NCI-H1694 (cell line): ENCODE measurements around the gene EMP3.
"Not testable (repeated sequence)": the region's sequence is repeated elsewhere in the genome, so short reads cannot be mapped to it uniquely, and the experiment has no call there.

Source experiments
- DNase-seq: peaks from one replicate; lab custom pipeline; 2025; lab: John Stamatoyannopoulos, UW

EMP3 gene, protein sequence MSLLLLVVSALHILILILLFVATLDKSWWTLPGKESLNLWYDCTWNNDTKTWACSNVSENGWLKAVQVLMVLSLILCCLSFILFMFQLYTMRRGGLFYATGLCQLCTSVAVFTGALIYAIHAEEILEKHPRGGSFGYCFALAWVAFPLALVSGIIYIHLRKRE

DNA sequence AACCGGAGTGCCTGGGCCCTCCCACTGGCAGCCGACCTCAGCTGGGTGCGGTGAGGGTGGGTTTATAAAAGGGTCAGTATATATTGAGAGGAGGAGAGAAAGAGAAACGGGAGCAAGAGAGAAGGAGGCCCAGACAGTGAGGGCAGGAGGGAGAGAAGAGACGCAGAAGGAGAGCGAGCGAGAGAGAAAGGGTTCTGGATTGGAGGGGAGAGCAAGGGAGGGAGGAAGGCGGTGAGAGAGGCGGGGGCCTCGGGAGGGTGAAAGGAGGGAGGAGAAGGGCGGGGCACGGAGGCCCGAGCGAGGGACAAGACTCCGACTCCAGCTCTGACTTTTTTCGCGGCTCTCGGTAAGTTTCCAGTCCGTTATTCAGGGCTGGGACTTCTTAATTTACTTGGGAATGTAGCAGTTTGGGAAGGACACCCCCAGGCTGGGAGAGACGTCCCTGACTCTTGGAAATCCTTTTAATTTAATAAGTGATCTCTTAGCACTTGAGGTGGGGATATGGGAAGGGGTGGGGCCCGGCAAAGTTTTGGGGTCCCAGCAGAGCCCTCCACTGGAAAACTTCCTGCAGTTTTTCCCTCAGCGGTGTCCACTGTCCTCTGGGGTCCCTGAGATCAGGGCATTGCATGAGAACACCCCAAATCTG lies at the start of gene EMP3:
Gene EMP3, plus strand, starts transcription at position 288 of the 646 bp plus-strand sequence. CDS start 1,293 bp downstream, outside the sequence.
- no peak for DNase-seq

DNA sequence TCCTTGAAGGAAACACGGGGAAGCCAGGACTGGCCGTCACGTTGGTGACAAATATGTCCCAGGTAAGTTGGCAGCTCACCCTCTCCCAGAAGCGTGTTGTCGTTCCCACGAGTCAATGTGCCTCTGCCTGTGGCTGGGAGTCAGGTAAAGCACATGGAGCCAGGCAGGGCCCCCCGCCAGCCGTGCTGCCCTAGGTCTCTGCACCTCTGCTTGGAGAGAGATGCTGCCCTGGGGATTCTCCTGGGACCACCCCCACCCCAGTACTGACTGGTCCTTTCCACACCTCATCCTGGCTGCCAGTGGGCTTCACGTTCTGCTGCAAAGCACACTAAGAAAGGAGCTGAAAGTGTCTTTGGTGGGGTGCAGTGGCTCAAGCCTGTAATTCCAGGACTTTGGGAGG lies 45.6 kb upstream of the EMP3 start:
- no peak for DNase-seq

DNA sequence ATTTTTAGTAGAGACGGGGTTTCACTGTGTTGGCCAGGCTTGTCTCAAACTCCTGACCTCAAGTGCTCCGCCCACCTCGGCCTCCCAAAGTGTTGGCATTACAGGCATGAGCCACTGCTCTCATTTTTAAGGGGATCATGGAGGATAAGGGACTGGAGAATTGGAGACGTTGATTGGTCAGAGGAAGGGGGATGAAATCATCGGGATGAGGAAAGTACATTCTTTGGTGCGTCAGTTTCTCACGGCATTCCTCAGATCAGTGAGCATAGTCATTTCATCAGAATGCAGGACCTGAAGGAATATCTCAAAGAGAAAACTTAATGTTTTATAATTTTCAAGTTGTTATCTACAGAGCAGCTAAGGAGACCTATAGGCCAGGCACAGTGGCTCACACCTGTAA lies 41.4 kb upstream of the EMP3 start:
- DNase-seq = no peak

DNA sequence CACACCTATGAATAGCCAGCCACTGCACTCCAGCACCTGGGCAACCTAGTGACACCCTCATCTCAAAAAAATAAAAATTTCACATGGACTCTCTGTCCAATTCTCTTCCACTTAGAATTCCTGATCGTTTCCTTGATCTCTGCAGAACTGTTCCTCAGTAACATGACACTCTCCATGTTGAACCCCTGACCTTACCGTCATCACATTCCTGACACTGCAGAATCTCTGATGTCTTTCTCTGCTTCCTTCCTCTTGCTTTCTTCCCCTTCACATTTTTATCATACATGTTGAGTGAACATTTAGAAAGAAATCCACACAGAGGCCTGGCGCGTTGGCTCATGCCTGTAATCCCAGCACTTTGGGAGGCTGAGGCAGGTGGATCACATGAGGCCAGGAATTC lies 40.5 kb upstream of the EMP3 start:
- DNase-seq = no peak

DNA sequence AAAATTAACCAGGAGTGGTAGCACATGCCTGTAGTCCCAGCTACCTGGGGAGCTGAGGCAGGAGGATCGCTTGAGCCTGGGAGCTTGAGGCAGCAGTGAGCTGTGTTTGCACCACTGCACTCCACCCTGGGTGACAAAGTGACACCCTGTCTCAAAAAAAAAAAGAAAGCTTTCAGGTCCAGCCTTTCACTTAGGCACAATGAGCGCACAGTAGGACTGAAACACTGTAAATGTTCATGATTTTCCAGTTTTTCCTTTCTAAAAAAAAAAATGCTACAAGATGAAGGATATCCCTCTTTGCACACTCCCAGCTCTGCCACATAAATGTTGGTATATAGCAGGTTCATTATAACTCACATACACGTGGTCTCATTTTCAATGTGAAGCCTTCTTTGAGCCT lies 37.6 kb upstream of the EMP3 start:
- DNase-seq = no peak

DNA sequence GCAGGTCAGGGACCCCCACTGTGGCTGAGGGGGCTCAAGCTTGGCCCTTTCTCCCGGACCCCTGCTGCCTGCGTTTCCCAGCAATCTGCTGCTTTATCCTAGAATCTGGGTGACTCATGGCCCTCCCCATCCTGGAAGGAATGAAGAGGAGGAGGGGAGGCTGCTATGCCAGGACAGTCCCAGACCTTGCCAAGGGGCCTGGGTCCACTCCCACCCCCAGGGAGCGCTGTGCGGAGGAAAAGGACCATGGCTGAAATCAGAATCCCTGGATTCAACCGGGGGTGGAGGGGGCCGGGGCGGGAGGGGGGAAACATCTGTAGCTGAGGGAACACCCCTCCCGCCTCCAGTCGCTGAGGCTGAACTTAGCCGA lies 35.0 kb upstream of the EMP3 start:
- no peak for DNase-seq

DNA sequence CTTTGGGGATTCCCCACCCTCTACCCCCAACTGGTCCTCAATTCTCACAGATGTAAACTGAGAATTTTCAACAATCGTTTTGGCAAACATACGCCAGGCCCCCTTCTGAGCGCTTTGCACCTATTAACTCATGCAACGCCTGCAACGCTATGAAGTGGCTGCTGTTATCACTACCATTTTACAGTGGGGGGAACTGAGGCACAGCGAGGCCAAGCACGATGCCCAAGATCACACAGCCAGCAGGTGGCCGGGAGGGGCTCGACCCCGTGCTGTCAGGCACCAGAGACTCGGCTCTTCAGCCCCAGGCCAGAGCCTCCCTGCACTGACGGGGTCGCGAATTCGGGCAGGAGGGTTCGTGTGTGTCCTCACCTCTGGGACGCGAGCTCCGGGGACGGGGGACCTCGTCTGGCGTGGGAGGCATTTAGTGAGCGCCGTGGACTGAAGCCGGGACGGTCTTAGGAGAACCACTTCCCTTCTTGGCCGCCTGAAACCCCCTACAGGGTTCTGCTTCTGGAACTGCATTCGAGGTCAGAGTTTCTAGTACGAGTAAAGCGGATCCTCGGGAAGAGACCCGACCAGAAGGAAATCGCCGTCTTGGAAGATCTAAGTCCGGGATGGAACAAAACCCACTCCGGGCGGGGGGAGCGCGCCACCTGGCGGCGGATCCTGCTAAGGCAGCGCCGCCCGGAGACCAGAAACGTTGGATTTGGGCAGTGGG lies 34.4 kb upstream of the EMP3 start:
- DNase-seq = peak; percentile 22

DNA sequence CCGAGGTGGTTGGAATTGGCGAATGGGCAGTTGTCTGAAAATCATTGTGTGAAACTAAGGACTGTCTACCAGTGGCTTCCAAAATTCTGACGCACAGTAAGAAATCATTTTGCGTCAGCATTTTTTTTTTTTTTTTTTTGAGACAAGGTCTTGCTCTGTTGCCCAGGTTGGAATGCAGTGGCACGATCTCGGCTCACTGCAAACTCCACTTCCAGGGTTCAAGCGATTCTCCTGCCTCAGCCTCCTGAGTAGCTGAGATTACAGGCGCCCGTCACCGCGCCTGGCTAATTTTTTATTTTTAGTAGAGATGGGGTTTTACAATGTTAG lies 33.9 kb upstream of the EMP3 start:
- DNase-seq = not testable (repeated sequence)

DNA sequence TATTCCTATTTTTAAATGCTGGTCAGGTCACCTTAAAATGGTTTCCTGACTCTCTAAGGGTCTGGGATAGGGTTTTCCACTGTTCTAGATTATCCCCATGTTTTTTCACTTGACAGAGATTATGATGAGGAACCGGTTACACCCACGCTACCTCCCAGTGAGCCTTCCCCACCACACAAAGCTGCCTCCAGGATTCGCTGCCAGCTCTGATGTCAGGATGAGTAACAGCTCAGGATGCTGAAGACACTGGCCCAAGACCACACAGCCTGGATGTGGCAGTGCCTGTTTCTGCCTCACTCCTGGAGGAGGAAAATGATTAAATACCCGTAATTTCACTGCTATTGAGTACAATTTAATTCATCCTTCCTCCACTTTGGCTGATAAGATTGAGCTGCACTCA lies 32.6 kb upstream of the EMP3 start:
- no peak for DNase-seq

DNA sequence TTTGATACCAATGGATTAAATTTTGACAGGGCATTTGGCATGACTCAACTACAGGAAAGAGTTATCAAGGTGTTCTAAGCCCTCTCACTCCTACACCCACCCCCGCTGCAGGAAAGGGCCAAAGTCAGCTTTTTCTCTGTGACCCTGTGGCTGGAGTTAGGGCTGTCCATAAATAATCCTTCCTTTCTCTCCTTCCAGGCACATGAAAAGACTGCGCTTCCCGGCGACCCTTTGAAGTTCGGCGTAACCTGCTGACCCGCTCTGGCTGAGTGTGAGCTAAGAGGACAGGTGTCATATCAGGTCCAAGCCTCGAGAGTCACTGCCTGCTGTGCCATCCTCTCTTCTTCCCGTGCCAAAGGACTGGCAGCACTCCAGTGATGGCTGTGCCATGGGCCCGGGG lies 29.9 kb upstream of the EMP3 start:
- no peak for DNase-seq

DNA sequence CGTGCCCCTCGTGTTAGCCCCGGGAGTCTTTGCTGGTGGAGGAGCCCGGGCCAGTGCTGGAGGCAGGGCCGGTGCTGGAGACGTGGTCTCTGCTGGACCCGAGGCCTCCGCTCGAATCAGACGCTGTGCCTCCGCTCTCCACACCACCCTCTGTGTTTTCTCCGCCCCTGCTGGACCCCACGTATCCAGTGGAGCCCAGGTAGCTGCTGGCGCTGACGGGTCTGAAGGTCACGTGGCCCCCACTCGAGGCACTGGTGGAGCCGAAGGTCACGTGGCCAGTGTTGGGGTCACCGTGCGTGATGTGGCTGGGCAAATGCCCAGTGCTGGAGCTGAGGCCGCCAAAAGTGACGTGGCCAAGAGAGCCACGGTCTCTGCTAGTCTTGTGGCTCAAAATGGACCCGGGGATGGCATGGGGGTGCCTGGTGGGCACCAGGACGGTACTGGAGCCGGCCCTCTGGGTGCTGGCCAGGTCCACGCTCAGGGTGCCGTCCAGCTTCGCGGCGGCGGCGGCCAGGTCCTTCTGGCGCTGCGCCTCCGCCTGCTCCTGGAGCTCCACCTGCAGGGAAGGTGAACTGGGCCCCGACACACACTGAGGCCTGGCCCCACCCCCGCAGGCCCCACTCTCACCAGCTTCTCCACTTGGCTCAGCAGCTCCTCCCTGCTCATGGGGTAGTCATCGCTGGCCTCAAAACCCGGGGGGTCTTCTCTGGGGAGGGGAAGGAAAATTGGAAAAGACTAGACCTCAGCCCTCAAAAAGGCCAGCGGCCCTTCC lies 28.2 kb upstream of the EMP3 start:
- no peak for DNase-seq

DNA sequence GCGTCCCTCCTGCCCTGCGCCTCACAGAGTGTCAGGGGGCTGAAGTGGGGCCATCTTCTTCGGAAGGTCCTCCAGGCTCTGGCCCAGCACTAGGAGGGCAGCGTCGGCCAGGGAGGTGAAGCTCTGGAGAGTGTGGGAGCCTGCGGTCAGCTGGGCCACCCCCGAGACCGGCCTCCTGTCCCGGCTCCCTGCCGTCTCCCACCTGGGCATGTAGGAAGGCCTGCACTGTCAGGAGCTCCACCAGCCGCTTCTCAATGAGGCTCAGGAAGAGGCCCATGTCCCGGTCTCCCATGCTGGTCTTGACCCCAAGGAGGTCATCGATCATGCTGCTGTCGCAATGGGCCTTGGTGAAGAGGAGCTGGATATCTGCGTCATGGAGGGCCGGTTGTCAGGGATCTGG lies 27.4 kb upstream of the EMP3 start:
- no peak for DNase-seq

DNA sequence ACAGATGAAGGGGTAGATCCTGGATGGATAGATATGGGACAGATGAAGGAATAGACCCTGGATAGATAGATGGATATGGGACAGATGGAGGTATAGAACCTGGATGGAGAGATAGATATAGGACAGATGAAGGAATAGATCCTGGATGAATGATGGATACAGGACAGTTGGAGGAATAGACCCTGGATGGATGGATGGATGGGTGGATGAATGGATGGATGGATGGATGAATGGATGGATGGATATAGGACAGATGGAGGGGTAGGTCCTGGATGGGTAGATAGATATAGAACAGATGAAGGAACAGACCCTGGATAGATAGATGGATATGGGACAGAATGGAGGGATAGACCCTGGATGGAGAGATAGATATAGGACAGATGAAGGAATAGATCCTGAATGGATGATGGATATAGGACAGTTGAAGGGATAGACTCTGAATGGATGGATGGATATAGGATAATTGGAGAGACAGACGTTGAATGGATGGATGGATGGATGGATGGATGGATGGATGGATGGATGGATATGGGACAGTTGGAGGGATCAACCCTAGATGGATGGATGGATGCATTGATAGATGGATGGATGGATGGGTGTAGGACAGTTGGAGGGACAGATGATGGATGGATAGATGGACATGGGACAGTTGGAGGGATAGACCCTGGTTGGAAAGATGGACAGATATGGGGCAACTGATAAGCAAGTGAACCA lies 23.3 kb upstream of the EMP3 start:
- no peak for DNase-seq

DNA sequence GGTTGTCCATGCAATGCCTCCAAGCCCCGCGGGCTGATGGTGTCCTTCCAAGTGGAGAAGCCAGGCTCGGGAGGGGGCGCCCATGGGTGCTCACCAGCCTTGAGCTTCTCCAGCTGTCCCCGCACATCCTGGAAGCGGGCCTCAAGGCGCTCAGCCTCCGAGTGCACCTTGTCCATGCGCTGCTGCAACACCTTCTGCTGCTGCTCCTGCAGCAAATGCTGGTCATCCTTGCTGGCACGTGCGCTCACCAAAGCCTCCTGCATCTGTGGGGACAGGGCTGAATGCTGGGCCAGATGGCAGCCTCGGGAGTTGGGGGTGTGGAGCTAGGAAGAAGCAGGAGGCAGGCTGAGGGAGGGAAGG lies 22.8 kb upstream of the EMP3 start:
- DNase-seq = no peak

DNA sequence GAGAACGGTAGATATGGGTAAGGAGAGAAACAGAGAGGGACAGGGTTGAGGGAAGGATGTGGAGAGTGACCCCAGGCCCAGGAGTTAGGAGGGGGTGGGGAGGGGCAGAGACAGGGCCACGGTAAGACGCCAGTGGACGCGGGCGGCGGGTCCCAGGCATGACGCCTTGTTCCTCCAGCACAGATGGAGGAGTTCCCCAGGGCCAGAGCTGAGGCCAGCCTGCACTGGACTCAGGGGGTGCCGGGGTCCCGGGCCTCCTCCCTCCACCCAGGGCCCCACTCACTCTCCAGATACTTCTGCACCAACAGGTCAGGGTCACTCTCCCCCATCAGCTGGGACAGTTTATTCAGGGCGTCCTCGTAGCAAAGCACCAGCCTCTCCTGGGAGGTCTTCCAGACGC lies 22.0 kb upstream of the EMP3 start:
- DNase-seq = no peak

DNA sequence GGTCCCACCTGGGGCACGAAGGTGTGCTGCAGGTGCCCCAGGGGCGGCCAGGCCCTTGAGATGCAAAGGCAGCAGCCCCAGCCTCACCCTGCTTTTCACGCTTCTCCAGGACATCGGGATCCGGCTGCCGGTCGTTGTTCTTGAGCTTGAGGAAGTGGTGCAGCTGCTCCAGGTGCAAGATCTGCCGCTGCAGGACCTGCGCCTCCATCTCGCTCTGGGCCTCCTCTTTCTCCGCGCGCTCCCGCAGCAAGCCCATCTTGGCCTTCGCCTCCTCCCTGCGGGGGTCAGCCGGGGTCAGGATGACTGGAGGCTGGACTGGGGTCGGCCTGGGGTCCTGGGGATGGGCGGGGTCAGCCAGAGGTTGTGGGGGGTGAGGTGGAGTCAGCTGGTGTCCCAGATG lies 21.5 kb upstream of the EMP3 start:
- no peak for DNase-seq

DNA sequence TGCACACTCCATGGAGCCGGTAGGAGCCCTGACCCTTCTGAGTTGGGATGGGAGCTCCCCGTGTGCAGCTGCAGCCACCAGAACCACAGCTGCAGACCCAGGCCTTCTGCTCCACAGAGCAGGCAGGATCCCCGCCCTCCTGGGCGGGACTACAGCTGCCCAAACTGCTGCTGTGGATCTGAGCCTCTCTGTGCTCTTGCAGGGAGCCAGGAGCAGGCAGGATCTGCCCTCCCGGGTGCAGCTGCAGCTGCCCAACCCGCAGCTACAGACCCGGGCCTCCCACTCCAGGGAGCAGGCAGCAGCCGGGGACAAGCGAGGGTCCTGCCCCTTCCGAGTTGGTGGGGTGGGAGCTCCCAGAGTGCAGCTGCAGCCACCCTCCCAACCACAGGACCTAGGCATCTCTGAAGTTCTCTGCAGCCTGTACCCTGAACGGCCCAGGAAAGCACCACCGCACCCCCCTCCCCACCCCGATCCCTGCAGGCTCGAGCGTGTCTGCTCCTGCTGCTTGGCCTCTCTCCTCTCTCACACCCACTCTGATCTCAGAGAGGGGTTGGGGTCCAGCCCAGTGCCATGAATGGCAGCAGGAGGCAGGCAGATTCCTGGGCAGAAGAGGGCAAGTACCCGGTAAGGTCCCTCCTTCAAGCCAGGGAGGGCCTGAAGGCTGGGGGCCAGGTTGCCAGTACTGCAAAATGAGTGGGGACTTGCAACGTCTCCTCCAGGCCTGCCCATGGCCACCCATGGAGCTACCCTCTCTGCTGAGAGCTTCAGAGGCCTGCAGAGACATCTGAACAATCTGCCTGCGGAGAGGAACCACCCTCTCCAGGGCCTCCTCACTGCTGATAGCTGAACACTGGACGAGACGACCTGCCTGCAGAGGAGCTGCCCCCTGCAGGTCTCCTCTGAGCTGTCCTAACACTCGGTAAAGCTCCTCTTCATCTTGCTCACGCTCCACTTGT lies 16.4 kb upstream of the EMP3 start:
- DNase-seq = peak; percentile 25

DNA sequence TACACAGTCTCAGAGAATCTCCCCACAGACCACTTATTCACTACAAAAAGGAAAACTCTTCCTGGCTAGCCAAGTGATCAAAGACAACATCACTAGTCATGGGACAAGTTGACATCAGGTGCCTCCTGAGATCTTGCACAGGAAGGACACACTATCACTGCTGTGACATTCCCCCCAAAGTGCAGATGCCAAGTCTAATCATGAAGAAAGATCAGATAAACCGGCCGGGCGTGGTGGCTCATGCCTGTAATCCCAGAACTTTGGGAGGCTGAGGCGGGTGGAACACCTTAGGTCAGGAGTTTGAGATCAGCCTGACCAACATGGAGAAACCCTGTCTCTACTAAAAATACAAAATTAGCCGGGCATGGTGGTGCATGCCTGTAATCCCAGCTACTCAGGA lies 15.6 kb upstream of the EMP3 start:
- not testable (repeated sequence) for DNase-seq

DNA sequence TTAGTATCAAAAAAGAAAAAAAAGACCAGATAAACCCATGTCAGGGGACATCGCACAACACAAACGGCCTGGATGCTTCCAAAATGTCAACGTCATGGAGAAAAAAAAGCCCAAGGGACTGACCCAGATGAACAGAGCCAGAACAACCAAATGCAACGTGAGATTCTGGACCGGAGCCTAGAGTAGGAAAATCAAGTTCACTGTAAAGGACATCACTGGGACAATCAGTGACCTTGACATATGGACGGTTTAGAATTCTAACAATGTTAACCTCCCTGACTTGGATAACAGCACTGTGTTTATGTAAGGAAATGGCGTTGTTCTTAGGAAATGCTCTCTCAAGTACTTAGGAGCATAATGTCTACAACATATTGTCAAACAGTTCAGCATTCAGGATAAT lies 15.1 kb upstream of the EMP3 start:
- no peak for DNase-seq

DNA sequence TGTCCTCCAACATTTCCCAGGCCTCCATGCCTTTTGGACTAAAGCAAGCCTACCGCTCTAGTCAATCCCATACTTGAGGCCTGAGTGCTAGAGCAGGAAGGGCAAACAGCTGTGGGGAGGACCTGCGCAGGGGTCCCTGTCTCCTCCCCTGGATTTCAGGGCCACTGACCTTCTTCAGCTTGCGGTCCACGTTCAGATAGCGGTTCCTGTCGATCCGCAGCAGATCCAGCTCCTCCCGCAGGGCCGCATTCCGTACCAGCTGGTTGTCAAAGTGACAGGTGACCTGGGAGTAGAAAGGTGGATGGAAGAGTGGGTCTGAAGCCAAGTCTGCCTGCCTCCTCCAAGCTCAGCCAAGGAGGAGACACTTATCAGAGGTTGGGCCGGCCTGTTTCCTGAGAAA lies 14.0 kb upstream of the EMP3 start:
- DNase-seq = no peak

DNA sequence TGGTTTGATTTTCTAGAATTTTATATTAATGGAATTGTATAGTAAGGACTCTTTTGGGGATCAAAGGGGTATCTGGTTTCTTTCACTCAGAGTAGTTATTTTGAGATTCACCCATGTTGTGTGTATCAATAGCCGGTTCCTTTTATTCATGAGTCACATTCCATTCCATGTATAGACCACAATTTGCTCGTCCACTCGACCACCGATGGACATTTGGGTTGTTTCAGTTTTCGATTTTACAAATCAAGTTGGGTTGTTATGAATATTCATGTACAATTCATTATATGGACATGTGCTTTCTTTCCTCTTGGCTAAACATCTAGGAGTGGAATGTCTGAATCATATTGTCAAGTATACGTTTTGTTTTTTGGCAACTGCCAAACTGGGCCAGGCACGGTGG lies 9.6 kb upstream of the EMP3 start:
- no peak for DNase-seq

DNA sequence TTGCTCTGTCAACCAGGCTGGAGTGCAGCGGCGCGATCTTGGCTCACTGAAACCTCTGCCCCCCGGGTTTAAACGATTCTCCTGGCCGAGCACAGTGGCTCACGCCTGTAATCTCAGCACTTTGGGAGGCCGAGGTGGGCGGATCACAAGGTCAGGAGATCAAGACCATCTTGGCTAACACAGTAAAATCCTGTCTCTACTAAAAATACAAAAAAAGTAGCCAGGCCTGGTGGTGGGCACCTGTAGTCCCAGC lies 7.7 kb upstream of the EMP3 start:
- not testable (repeated sequence) for DNase-seq
